K562 (cell line): ENCODE measurements around the gene EZH1. TPM values are rescaled to one million over a fixed set of nuclear protein-coding genes. Genes with fewer than 3 reads are reported as not detected.

ENCODE experiments used
- CHD7 ChIP-seq: fragments of 200-600 bp; sonication (generic); IDR thresholded peaks from one replicate; pipeline ENCODE4 v1.6.1; 2012; ENCODE audit warnings: mild to moderate bottlenecking, low read depth, low read length, inconsistent platforms
- E2F6 ChIP-seq, 2 experiments: IDR thresholded peaks; 2 replicates each; pipeline ENCODE4 v1.6.1; 2011; ENCODE audit warnings: borderline replicate concordance in 1 of 2, control low read depth in 1 of 2, low read depth in 1 of 2, low read length in 1 of 2, mild to moderate bottlenecking in 1 of 2, mixed read lengths in 1 of 2, moderate library complexity in 1 of 2; ENCODE audit not compliant: insufficient read depth in 1 of 2, insufficient read length in 1 of 2, poor library complexity in 1 of 2, severe bottlenecking in 1 of 2; ENCODE audit errors: extremely low read depth in 1 of 2
- FOXJ3 ChIP-seq: sonication (generic); formaldehyde crosslinking; IDR thresholded peaks from 2 replicates; pipeline ENCODE4 v1.4.0; 2020; ENCODE audit warnings: mild to moderate bottlenecking, missing genetic modification reagents
- FUS ChIP-seq: fragments of 200-400 bp; formaldehyde crosslinking; optimal IDR thresholded peaks from 2 replicates; pipeline ENCODE3; 2017; ENCODE audit warnings: low read depth, low read length
- IRF2 ChIP-seq: sonication (generic); formaldehyde crosslinking; IDR thresholded peaks from 2 replicates; pipeline ENCODE4 v1.8.1; 2022; ENCODE audit warnings: mild to moderate bottlenecking, missing genetic modification reagents
- KLF1 ChIP-seq: fragments of 450-650 bp; IDR thresholded peaks from 2 replicates; pipeline ENCODE4 v1.6.1; 2016; ENCODE audit warnings: missing genetic modification characterization, missing compliant biosample characterization
- PHF8 ChIP-seq: fragments of 200-600 bp; sonication (generic); IDR thresholded peaks from 2 replicates; pipeline ENCODE4 v1.6.1; 2012; ENCODE audit warnings: mixed run types, mild to moderate bottlenecking, inconsistent platforms, low read length, moderate library complexity, borderline replicate concordance
- ZNF232 ChIP-seq: sonication (generic); formaldehyde crosslinking; IDR thresholded peaks from 2 replicates; pipeline ENCODE4 v1.8.0; 2022; ENCODE audit warnings: mild to moderate bottlenecking, missing genetic modification reagents
- ZNF280A ChIP-seq: fragments of 450-650 bp; IDR thresholded peaks from 2 replicates; pipeline ENCODE4 v1.6.1; 2018; ENCODE audit warnings: mild to moderate bottlenecking, low read depth; ENCODE audit not compliant: partially characterized antibody
- ZNF449 ChIP-seq: fragments of 250-450 bp; sonication (Bioruptor Pico); IDR thresholded peaks from 2 replicates; pipeline ENCODE4 v1.8.0; 2022; ENCODE audit warnings: moderate library complexity, mild to moderate bottlenecking, inconsistent platforms
- polyA plus RNA-seq, 8 experiments: library from polyadenylated mRNA; depleted of rRNA in 4 of 8; stranded (reverse) in 5 of 8; unstranded in 3 of 8; fragments of >200 nt; fragmentation: Nextera tagmentation in 2 of 8; fragmentation: Illumina TruSeq in 1 of 8; extraction: Ambion mirVana in 2 of 8; extraction: Trizol in 1 of 8; gene quantifications; 2 replicates each; pipeline versions ENCODE4 v1.2.1 to v1.2.3, GENCODE V29; 2011 to 2014; ENCODE audit warnings: inconsistent platforms in 1 of 8, missing spikeins in 1 of 8
- total RNA-seq, 7 experiments: library from RNA; depleted of rRNA in 6 of 7; stranded (reverse); fragments of >200 nt in 6 of 7; fragmentation: Illumina TruSeq in 2 of 7; extraction: Trizol in 2 of 7; gene quantifications; 2 replicates each; pipeline versions ENCODE4 v1.2.1 to v1.2.3, GENCODE V29; 2011 to 2021; ENCODE audit warnings: low replicate concordance in 1 of 7

The EZH1 gene
- total and polyA plus RNA-seq, 9 of the 15 experiments (the other 6 are each of a cell fraction or from before 2014, with no cell fraction given), result 8.6 to 40.8 (median 22.9) TPM

- no peak for TF ChIP-seq ZNF449 (CRISPR knock-in tag)
- no peak for TF ChIP-seq ZNF280A
- TF ChIP-seq ZNF232 (CRISPR knock-in tag), result no peak
- TF ChIP-seq KLF1 (tag), result no peak
- TF ChIP-seq E2F6 (IDR thresholded peaks at IDR 0.05; ENCODE audit: borderline replicate concordance in 1 of 2, extremely low read depth in 1 of 2, insufficient read depth in 1 of 2, insufficient read length in 1 of 2, low read depth in 1 of 2, low read length in 1 of 2, poor library complexity in 1 of 2, severe bottlenecking in 1 of 2), result peak; percentile 21 to 24
- TF ChIP-seq FUS, result no peak
- no peak for TF ChIP-seq FOXJ3
- no peak for TF ChIP-seq IRF2
- peak; percentile 75; the same call in 1 of the 2 replicates for TF ChIP-seq PHF8
- no peak for TF ChIP-seq CHD7
These were observed 66.7 kb downstream of the EZH1 start (continued) for GRCh38 chr17:42677921-42678781.
